ENCODE measurements around the gene HSF2.
A peak's percentile ranks its signal among the peaks of the same experiment; 100 is the strongest.

The HSF2 gene

GRCh38 chr6:122399348-122400120 is at the start of gene HSF2:
Gene HSF2, plus strand, starts transcription at chr6:122399652. Its CDS starts 86 bp downstream, at chr6:122399738.
- peak within 1 kb of the TSS; percentile 95 for H3K4me3 ChIP-seq (ENCODE audit: low read depth, low read length)
- no peak for TF ChIP-seq CTCF (IDR thresholded peaks at IDR 0.05; ENCODE audit: low read depth, low read length)

GRCh38 chr6:122352981-122353664 is 46.3 kb upstream of the HSF2 start:
- no peak for TF ChIP-seq CTCF (IDR thresholded peaks at IDR 0.05; ENCODE audit: low read depth, low read length)

GRCh38 chr6:122360809-122361208 is 38.6 kb upstream of the HSF2 start:
- no peak for TF ChIP-seq CTCF (IDR thresholded peaks at IDR 0.05; ENCODE audit: low read depth, low read length)
- no peak overlapping the region for H3K4me3 ChIP-seq (ENCODE audit: low read depth, low read length)

More at GRCh38 chr6:122352981-122353664, 46.3 kb upstream of the HSF2 start:
- H3K4me3 ChIP-seq (ENCODE audit: low read depth, low read length): no peak overlapping the region

- TF ChIP-seq CTCF (IDR thresholded peaks at IDR 0.05; ENCODE audit: low read depth, low read length): no peak
- no peak overlapping the region for H3K4me3 ChIP-seq (ENCODE audit: low read depth, low read length)
Measured at GRCh38 chr6:122361314-122361979, 38.0 kb upstream of the HSF2 start.

GRCh38 chr6:122363769-122364483 is 35.5 kb upstream of the HSF2 start:
- TF ChIP-seq CTCF (IDR thresholded peaks at IDR 0.05; ENCODE audit: low read depth, low read length): no peak
- no peak overlapping the region for H3K4me3 ChIP-seq (ENCODE audit: low read depth, low read length)

- H3K4me3 ChIP-seq (ENCODE audit: low read depth, low read length): no peak overlapping the region
- TF ChIP-seq CTCF (IDR thresholded peaks at IDR 0.05; ENCODE audit: low read depth, low read length): no peak
Measured at GRCh38 chr6:122365775-122366403, 33.6 kb upstream of the HSF2 start.
